ENCODE measurements around the gene GRIN2A.

Gene GRIN2A

DNA sequence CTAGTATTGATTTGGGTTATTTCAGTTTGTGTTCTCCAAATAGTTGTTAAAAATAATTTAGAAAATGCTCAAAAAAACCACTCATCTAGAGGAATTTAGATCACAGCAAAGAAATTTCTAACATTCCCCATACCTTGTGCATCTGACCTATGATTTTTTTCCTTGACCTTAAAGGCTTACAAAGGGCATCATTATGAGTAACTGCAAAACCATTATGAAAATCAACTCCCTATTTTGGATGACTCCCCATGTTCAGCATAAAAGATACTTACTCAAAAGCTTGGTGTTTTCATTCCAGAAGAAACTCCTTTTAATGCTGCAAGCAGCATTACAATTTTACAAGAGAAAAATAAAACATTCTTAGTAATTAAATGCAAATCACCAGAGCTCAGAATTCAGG, 83.2 kb downstream of the GRIN2A start:
- TF ChIP-seq, protein P1, sequence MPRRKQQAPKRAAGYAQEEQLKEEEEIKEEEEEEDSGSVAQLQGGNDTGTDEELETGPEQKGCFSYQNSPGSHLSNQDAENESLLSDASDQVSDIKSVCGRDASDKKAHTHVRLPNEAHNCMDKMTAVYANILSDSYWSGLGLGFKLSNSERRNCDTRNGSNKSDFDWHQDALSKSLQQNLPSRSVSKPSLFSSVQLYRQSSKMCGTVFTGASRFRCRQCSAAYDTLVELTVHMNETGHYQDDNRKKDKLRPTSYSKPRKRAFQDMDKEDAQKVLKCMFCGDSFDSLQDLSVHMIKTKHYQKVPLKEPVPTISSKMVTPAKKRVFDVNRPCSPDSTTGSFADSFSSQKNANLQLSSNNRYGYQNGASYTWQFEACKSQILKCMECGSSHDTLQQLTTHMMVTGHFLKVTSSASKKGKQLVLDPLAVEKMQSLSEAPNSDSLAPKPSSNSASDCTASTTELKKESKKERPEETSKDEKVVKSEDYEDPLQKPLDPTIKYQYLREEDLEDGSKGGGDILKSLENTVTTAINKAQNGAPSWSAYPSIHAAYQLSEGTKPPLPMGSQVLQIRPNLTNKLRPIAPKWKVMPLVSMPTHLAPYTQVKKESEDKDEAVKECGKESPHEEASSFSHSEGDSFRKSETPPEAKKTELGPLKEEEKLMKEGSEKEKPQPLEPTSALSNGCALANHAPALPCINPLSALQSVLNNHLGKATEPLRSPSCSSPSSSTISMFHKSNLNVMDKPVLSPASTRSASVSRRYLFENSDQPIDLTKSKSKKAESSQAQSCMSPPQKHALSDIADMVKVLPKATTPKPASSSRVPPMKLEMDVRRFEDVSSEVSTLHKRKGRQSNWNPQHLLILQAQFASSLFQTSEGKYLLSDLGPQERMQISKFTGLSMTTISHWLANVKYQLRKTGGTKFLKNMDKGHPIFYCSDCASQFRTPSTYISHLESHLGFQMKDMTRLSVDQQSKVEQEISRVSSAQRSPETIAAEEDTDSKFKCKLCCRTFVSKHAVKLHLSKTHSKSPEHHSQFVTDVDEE (CRISPR knock-in tag; IDR thresholded peaks at IDR 0.05) = no peak
- TF ChIP-seq ISL1 (CRISPR knock-in tag; IDR thresholded peaks at IDR 0.05) (no peak), ZNF565 (CRISPR knock-in tag; conservative IDR thresholded peaks at IDR 0.05; ENCODE audit: low read depth) (no peak), BACH2 (CRISPR knock-in tag; IDR thresholded peaks at IDR 0.05; ENCODE audit: borderline replicate concordance) (no peak), PPARA (CRISPR knock-in tag; IDR thresholded peaks at IDR 0.05; ENCODE audit: borderline replicate concordance) (no peak), SNAI2 (CRISPR knock-in tag; IDR thresholded peaks at IDR 0.05) (no peak), ESRRG (CRISPR knock-in tag; IDR thresholded peaks at IDR 0.05) (no peak), RARB (CRISPR knock-in tag; IDR thresholded peaks at IDR 0.05) (no peak), ZNF70 (CRISPR knock-in tag; IDR thresholded peaks at IDR 0.05) (no peak), ZFP30 (CRISPR knock-in tag; IDR thresholded peaks at IDR 0.05) (no peak)
- TF ChIP-seq, protein P2, sequence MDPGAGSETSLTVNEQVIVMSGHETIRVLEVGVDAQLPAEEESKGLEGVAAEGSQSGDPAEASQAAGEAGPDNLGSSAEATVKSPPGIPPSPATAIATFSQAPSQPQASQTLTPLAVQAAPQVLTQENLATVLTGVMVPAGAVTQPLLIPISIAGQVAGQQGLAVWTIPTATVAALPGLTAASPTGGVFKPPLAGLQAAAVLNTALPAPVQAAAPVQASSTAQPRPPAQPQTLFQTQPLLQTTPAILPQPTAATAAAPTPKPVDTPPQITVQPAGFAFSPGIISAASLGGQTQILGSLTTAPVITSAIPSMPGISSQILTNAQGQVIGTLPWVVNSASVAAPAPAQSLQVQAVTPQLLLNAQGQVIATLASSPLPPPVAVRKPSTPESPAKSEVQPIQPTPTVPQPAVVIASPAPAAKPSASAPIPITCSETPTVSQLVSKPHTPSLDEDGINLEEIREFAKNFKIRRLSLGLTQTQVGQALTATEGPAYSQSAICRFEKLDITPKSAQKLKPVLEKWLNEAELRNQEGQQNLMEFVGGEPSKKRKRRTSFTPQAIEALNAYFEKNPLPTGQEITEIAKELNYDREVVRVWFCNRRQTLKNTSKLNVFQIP (CRISPR knock-in tag; IDR thresholded peaks at IDR 0.05; ENCODE audit: borderline replicate concordance, low read depth) = no peak
- ATAC-seq = no peak

DNA sequence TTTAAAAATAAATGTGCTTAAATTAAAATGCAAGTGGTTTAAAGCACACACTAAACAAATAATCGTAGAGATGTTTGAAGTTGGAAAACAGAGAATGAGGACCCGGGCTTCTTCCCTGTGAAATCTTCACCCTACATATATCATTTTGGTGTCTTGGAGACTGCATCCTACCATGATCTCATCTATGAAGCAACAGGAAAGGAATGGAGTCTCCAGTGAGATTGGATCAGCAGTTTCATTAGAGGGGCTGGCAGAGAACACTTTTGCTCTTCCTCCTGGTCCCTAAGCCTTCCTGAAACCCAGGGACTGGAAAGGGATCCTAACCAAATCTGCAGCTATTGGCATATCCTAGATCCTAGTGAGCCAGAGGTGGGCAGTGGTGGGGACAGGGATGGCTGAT, 85.0 kb downstream of the GRIN2A start:
- TF ChIP-seq ZNF70 (CRISPR knock-in tag; IDR thresholded peaks at IDR 0.05) (no peak), ZFP3 (CRISPR knock-in tag; IDR thresholded peaks at IDR 0.05) (no peak), ZFP30 (CRISPR knock-in tag; IDR thresholded peaks at IDR 0.05) (no peak), TOX (CRISPR knock-in tag; IDR thresholded peaks at IDR 0.05; ENCODE audit: borderline replicate concordance) (no peak), ESRRG (CRISPR knock-in tag; IDR thresholded peaks at IDR 0.05) (no peak), GLIS3 (CRISPR knock-in tag; IDR thresholded peaks at IDR 0.05) (no peak), ISL1 (CRISPR knock-in tag; IDR thresholded peaks at IDR 0.05) (no peak), TCF4 (CRISPR knock-in tag; IDR thresholded peaks at IDR 0.05; ENCODE audit: borderline replicate concordance) (no peak), RARB (CRISPR knock-in tag; IDR thresholded peaks at IDR 0.05) (no peak)
- TF ChIP-seq, protein P3, sequence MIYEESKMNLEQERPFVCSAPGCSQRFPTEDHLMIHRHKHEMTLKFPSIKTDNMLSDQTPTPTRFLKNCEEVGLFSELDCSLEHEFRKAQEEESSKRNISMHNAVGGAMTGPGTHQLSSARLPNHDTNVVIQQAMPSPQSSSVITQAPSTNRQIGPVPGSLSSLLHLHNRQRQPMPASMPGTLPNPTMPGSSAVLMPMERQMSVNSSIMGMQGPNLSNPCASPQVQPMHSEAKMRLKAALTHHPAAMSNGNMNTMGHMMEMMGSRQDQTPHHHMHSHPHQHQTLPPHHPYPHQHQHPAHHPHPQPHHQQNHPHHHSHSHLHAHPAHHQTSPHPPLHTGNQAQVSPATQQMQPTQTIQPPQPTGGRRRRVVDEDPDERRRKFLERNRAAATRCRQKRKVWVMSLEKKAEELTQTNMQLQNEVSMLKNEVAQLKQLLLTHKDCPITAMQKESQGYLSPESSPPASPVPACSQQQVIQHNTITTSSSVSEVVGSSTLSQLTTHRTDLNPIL (CRISPR knock-in tag; IDR thresholded peaks at IDR 0.05; ENCODE audit: low read depth) = no peak
- TF ChIP-seq, protein P4, sequence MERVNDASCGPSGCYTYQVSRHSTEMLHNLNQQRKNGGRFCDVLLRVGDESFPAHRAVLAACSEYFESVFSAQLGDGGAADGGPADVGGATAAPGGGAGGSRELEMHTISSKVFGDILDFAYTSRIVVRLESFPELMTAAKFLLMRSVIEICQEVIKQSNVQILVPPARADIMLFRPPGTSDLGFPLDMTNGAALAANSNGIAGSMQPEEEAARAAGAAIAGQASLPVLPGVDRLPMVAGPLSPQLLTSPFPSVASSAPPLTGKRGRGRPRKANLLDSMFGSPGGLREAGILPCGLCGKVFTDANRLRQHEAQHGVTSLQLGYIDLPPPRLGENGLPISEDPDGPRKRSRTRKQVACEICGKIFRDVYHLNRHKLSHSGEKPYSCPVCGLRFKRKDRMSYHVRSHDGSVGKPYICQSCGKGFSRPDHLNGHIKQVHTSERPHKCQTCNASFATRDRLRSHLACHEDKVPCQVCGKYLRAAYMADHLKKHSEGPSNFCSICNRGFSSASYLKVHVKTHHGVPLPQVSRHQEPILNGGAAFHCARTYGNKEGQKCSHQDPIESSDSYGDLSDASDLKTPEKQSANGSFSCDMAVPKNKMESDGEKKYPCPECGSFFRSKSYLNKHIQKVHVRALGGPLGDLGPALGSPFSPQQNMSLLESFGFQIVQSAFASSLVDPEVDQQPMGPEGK (CRISPR knock-in tag; IDR thresholded peaks at IDR 0.05; ENCODE audit: borderline replicate concordance) = no peak
- TF ChIP-seq, protein P5, sequence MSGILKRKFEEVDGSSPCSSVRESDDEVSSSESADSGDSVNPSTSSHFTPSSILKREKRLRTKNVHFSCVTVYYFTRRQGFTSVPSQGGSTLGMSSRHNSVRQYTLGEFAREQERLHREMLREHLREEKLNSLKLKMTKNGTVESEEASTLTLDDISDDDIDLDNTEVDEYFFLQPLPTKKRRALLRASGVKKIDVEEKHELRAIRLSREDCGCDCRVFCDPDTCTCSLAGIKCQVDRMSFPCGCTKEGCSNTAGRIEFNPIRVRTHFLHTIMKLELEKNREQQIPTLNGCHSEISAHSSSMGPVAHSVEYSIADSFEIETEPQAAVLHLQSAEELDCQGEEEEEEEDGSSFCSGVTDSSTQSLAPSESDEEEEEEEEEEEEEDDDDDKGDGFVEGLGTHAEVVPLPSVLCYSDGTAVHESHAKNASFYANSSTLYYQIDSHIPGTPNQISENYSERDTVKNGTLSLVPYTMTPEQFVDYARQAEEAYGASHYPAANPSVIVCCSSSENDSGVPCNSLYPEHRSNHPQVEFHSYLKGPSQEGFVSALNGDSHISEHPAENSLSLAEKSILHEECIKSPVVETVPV (CRISPR knock-in tag; IDR thresholded peaks at IDR 0.05) = no peak
- ATAC-seq = no peak

DNA sequence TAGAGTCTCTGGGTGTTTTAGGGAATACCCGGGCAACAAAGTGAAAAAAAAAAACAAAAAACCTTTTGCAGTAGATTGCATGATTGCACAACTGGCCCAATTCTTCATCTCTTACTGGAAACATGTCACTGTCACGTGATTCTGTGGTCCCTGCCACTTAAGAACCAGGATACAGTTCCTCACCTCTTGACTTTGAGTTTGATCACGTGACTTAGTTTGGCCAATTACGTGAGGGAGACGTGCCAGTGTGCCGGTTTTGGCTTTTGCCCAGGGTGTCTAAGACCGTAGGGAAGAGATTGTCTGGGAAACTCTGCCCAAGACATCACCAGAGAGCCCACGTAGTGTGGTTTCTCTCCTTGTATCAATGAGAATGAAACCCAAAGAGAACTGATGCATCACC, 88.7 kb downstream of the GRIN2A start:
- no peak for ATAC-seq
- no peak for TF ChIP-seq ISL1 (CRISPR knock-in tag; IDR thresholded peaks at IDR 0.05)
- TF ChIP-seq, protein P1 (CRISPR knock-in tag; IDR thresholded peaks at IDR 0.05) = no peak
- no peak for TF ChIP-seq TOX (CRISPR knock-in tag; IDR thresholded peaks at IDR 0.05; ENCODE audit: borderline replicate concordance)
- no peak for TF ChIP-seq OSR1 (CRISPR knock-in tag; IDR thresholded peaks at IDR 0.05)
- TF ChIP-seq ESRRG (CRISPR knock-in tag; IDR thresholded peaks at IDR 0.05) = no peak
- no peak for TF ChIP-seq PPARA (CRISPR knock-in tag; IDR thresholded peaks at IDR 0.05; ENCODE audit: borderline replicate concordance)
- TF ChIP-seq ZNF565 (CRISPR knock-in tag; conservative IDR thresholded peaks at IDR 0.05; ENCODE audit: low read depth) = no peak
- TF ChIP-seq, protein P5 (CRISPR knock-in tag; IDR thresholded peaks at IDR 0.05) = no peak
- TF ChIP-seq GLIS3 (CRISPR knock-in tag; IDR thresholded peaks at IDR 0.05) = no peak
- no peak for TF ChIP-seq ZNF8 (CRISPR knock-in tag; IDR thresholded peaks at IDR 0.05)
- no peak for TF ChIP-seq ZC3H10 (CRISPR knock-in tag; IDR thresholded peaks at IDR 0.05)
- TF ChIP-seq CSDC2 (CRISPR knock-in tag; IDR thresholded peaks at IDR 0.05) = no peak
- TF ChIP-seq ZFP3 (CRISPR knock-in tag; IDR thresholded peaks at IDR 0.05) = no peak
- TF ChIP-seq ARNTL (CRISPR knock-in tag; IDR thresholded peaks at IDR 0.05; ENCODE audit: borderline replicate concordance, low read depth) = no peak
- TF ChIP-seq ZNF70 (CRISPR knock-in tag; IDR thresholded peaks at IDR 0.05) = no peak

Measured in SK-N-SH treated with all-trans-retinoic acid at 6 μM for 48 hours (cell line).